HTERT RPE-1 (cell line): ENCODE results near the gene DTNA.

Experiments used
- in situ Hi-C: fragments of 300-500 bp; cut with MboI; formaldehyde crosslinking; loops from 4 replicates; pipeline ENCODE4 v1.14.3; 2020; ENCODE audit warnings: low sequenced_read_pairs

DTNA gene

DNA sequence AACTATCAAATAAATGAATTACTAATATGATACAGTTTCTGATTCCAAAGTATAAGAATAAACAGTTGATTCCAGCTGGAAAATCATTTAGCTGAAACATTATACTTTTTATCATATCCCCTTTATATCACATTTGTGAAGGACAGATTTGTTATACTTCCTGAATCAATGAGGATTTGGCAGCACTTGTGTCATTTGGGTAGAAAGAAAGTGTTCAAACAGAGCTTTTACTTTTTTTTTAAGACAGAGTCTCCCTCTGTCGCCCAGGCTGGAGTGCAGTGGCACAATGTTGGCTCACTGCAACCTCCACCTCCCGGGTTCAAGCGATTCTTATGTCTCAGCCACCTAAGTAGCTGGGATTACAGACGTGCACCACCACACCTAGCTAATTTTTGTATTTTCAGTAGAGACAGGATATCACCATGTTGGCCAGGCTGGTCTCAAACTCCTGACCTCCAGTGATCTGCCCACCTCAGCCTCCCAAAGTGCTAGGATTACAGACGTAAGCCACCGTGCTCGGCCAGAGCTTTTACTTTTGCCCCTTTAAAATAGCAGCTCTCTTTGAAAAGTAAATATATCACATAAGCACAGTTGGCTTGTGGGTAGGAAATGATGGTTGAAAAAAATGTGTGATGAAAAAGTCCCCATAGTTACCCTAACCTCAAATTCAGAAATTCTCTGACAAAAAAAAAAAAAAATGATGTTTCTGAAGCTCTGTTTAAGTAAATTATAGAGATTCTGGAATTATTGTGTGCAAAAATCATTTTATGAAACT lies 95.2 kb downstream of the DTNA start:
- in situ Hi-C loops, result no loop called here

DNA sequence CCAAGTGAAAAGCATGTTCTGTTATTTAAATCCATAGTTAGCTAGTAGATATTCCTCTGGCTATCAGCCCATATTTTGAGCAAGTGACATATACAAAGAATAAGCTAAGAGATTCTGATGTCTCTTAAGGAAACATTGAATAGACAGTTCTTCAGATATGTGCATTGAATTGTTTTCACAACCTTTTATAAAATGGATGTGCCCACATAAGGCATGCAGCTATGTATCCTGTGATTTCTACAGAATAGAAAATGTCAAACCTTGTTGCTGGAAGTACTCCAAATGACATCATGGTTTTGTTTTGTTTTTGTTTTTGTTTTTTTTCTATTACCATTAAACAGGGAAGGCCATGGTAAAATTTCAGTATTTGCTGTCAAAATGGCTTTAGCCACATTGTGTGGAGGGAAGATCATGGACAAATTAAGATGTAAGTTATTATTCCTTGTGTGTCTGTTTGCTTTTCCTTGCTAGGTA lies 95.8 kb downstream of the DTNA start:
- in situ Hi-C loops, result no loop called here

DNA sequence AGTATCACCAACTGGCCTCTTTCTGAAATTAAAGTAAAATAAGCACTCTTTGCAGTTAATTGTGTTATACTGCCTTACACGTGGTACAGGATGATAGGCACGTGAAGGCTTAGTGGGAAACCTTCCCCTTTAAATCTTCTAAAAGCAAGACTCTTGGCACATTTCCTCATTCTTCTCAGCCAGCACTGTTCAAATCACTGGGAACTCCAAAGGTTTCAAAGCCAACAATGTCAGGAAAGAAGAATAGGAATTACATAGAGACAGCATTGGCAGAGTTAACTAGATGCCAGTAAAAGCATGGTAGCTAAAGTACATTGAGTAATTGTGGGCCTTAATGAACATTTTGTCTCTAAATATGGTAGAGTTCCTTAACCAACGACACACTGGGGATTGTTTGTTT lies 96.4 kb downstream of the DTNA start:
- in situ Hi-C loops, result no loop called here

DNA sequence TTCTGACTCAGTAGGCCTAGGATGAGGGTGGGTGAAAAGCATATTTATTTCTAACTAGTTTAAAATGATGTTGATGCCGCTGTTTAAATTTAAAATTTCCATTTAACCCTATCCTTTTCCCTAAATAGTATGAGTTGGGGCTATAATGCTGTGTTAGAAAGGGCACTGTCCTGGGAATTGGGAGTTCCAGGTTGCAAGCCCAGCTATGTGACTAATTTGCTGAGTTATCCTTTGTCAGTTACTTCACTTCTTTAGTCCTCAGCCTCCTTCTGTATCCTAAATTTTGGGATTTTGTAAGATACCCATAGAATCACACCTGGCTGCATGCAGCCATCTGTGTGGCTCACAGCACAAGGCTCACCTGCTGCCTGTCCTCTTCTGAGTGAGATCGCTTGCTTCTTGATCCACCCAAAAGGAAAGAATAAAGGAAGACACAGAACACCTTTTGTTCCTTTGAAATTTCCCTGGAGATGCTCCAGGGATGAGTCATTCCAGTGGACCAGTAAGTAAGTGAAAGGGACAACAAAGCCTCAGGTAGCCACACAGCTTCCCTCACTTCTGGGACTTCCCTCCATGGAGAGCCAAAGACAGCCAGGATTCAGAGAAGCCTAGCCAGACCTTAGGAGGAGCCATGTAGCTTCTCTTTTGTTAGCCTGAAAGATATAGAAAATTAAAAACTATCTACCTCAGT lies 97.2 kb downstream of the DTNA start:
- in situ Hi-C loops, result no loop called here

DNA sequence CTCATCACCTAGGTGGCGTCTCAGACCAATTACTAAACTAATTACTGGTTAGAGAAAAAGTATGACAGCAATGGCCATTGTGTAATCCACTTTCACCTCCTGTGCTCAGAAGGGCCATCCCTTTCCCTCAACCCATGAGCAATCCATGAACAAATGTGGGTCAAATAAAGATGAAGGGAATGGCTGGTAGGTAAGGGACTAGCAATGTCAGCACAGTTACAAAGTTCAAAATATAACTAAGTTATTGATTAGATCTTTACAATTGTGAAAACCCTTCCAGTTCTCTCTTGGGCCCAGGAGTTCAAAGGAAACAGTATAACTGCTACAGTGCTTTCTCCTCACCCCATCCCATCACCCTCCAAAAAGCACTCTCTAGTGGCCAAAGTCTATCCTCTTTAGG lies 98.3 kb downstream of the DTNA start:
- in situ Hi-C loops, result no loop called here

DNA sequence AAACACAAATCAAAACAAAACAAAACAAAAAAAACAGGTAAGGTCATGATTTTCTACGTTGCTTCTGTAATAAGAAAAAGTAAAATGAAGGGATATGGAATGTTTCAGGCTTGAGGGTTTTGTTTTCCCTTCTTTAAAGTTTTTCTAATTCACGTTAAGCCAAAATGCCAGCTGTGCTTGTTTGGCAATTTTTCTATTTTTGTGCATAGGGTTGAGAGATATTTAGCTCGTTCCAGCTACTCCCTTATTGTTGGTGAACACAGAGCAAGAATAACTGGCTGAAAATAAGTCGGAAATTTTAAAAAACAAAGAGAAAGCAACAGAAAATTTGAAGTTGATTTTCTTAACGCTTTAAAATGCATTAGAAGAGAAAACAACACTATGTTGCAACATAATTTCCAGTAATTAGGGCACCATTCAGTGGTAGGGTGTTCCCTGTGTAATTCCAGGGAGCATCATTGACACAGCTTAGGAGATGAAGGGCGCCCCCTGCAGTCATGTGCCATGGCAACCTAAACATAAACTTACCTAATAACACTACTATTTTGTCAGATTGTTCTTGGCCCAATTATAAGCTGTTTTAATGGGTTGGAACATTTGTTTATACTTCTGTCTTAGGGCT lies 99.5 kb downstream of the DTNA start:
- in situ Hi-C loops, result no loop called here

DNA sequence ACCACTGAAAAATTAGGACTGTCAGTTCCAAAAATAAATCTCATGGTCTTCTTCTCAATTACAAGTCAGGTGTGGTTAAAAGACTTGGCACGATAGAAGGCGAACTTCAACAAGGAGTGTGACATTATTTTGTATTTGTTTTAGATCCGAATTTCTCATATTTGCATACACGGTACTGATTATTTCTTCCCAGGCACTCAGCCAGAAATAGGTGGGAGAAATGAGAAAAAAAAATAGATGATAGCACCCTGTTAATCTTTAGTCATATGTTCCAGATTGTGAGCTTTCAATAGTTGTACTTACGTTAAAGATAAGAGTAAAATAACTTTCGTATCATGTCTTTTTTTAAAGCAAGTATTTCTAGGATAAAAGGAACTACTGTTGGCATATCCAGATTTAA lies 106.1 kb downstream of the DTNA start:
- in situ Hi-C loops, result no loop called here

DNA sequence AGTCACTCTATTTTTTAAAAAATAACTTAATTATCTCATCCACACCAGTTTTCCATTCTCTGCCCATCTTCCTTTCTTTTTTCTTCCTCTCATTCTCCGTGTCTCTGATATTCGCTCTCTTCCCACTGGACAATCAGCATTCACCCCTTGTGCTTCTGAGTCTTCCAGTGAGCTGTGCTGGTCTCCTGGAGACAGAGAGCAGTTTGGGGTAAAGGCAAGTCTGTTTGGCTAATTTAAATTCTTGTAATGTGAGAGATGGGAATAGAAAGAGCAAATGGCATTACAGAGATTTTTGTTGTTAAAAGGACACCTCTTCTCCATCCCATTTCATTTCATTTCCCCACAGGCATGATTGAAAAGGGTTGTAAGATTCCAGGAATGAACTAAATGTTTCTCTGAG lies 107.5 kb downstream of the DTNA start:
- in situ Hi-C loops, result no loop called here

DNA sequence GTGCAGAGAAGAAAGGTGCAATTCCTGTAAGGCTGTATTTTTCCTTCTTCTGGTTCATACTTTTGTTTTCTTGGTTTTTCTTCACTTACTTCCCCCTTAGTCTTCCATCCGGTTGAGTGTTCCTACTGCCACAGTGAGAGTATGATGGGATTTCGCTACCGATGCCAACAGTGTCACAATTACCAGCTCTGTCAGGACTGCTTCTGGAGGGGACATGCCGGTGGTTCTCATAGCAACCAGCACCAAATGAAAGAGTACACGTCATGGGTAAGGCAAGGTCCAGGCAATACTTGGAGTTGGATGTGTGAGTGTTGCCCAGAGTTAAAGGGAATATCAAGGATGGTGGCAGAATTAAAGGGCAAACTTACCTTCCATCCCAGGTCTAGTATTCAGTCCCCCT lies 108.0 kb downstream of the DTNA start:
- in situ Hi-C loops, result no loop called here

DNA sequence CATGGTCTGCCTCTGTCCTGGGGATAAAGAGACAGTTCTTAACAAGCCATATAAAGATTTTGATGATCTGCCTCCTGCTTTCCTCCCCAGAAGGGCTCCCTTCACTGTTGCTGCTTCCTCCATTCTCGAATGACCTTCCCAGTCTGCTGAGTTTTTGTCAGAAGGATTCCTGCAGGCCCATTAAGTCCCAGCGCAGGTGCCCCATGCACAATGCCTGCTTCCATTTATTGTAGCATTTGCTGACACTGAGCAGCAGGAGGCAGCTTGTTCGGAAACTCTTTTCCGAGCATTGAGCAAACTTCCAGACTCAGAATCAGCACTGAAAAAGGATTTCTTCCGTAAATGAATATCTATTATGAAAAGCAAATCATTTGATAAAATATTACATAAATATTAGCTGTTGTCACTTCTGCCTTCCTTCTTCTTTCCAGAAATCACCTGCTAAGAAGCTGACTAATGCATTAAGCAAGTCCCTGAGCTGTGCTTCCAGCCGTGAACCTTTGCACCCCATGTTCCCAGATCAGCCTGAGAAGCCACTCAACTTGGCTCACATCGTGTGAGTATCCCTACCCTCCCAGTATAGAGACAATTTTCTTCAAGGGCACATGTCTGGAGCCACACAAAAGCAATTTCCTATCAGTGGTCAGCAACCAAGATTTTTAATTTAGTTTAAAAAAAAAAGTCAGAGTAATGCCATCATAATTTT lies 110.4 kb downstream of the DTNA start:
- in situ Hi-C loops, result no loop called here

DNA sequence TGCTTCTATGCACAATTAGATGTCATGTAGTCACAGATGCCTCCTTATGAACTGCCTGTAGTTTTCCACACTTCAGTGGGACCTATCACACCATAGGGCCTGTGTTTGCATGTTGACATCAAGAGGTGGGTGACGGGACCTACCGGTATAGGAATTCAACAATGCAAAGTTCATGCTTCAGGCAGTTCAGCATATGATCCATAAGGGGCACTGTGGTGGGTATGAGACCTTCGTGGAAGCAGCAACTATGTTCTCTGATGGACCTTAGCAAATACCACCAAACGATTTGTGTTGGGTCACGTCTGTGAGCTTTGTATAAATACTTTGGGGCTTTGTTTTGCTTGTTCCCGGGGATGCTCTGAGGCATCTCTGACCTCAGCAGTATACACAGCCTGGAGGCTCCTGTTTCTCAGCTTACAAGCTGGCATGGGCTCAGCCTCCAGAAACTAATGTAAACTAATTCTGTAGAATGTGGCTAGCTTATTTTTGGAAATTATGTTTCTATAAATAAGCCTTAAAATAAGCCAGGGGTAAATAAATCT lies 111.6 kb downstream of the DTNA start:
- in situ Hi-C loops, result no loop called here

DNA sequence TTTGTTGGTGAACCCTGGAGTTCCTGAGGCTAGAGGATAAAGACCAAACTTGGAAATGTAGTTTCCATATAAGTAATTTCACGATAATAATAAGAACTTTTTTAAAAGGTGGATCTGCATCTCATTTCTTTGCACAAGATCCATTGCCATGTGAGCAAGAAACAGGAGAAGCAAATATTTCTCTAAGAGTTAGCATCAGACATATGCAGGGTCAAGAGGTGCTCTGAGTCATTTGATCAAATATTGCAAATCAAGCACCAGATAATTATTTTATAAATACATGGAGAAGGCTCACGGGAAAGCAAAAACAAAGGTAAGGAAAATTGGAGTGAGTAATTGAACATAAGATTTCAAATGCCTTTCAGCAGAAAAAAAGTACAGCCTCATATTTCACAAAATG lies 118.0 kb downstream of the DTNA start:
- in situ Hi-C loops, result no loop called here

DNA sequence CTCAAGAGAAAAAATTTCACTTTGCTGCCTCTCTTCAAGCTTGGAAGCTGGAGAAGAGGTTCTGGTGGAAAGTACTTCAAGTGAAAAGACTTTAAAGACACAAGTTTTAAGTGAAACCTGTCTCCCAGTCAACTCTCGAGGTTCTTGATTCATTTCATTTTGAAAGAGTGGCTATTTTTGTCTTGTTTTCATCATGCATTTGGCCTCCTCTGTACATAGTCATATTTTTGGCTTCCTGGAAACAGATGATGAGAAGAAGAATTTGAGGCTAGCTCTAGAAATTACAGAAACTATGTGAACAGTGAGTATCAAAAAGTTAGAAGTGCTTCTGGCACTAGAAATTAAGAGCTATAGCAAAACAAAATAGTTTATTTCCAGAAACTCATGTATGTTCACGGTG lies 124.8 kb downstream of the DTNA start:
- in situ Hi-C loops, result no loop called here

DNA sequence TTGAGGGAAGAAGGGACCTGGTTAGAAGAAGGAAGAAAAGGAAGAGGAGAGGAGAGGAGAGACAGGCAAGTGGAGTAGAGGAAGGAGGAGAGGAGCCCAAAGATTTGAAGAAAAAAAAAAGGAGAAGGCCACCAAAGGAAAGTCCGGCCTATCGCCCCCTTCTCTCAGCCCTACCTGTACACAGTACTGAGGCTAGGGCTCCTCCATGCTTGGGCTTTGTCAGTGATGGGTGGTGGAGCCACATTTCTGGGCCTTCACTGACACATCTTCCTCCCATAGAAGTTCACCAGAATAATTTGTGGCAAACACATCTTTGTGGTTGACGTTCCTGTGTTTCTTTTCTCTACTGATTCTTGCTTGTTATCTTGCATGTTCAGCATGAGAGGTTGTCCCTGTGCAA lies 125.4 kb downstream of the DTNA start:
- in situ Hi-C loops, result no loop called here

DNA sequence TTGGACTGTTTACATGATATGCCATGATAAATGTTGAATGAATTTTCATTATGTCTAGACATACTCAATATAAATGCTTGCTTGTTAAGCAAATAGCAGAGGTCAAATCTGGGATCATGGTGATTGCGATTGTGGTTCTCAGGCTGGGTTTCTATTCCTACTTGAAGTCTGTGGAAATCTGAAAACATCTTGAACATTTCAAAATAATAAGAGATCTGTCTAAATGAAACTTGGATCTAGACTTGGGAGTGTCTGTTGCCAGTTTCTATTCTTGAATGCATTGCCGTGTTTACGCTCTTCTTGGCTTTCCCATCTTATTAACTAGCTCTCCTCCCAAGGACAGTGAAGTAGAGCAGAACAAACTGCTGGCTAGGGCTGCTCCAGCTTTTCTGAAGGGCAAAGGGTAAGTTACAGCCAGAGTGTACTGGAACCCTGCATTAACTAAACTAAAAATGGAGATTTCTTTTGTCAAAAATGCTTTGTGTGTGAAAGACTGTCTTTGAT lies 127.7 kb downstream of the DTNA start:
- in situ Hi-C loops, result no loop called here

DNA sequence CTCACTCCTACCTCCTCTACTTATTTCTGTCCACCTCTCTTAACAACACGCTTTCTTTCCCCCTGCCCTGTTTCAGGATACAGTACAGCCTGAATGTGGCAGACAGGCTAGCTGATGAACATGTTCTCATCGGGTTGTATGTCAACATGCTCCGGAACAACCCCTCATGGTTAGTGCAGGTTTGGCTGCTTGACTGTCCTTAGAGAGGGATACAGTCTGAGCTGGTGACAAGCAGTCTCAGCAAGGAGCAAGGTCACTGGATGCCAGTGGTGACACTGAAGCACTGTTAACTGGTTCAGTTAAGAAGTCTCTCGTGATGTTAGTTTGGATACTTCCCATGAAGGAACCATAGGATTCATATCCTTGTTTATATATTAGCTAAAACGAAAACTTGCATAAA lies 128.6 kb downstream of the DTNA start:
- in situ Hi-C loops, result no loop called here

DNA sequence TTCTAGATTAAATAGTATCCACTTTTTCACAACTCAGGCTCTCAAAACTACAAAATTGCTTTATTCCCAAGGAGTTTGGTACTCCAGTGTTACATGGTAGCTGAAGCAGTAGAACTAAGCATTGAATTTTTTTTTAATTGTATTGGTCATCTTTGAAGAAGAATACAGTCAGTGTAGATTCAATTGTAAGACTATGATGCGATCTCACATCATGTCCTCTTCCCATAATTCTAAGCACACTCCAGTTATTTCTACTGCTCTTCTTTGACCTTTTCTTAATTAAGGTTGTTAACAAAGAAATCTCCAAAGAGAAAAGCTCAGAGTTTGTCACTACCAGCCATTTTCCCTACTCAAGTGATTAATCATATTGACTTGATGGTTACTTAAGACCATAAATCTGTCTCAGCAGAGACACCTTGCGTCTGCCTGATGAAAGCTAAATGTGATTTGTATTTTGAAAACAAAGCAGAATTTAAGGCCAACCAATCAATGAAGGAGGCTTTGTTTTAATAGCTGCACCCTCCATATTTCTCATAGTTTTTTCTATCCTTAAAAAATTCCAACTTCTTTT lies 130.2 kb downstream of the DTNA start:
- in situ Hi-C loops, result no loop called here

DNA sequence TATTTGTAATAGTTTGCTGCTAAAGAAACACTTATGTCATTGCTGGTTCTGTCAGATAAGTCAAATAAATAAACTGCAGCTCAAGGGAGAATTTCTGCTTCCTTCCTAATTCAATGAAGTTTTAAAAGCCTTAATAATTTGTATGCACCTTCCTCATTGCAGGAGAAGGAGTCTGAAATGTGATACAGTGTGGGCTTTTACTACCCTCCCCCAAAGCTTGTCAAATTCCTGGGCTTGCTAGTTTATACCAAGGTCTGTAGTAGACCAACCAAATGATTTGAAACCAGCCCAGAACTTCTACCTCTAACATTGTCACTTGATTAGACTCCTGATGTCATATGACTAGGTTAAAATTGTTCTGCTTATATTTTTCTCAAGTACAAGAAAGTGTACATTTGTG lies 131.8 kb downstream of the DTNA start:
- in situ Hi-C loops, result no loop called here

DNA sequence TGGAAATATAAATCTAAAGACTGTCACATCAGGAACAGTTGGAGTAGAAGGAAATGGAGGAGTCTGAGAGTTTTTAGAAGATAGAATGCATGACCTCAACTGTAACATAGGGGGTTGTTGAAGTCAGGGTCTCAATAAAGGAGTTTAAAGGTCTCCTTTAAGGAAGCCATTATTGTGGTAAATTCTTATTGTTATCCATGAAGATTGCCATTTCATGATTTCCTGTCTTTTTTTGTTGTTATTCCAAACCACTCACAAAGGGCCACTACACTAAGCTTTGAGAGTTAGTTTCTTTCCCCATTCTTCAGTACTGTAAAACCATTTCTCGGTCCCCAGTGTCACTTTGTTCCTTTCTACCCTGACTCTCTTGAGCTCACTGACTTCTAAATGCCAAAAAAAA lies 134.0 kb downstream of the DTNA start:
- in situ Hi-C loops, result no loop called here

DNA sequence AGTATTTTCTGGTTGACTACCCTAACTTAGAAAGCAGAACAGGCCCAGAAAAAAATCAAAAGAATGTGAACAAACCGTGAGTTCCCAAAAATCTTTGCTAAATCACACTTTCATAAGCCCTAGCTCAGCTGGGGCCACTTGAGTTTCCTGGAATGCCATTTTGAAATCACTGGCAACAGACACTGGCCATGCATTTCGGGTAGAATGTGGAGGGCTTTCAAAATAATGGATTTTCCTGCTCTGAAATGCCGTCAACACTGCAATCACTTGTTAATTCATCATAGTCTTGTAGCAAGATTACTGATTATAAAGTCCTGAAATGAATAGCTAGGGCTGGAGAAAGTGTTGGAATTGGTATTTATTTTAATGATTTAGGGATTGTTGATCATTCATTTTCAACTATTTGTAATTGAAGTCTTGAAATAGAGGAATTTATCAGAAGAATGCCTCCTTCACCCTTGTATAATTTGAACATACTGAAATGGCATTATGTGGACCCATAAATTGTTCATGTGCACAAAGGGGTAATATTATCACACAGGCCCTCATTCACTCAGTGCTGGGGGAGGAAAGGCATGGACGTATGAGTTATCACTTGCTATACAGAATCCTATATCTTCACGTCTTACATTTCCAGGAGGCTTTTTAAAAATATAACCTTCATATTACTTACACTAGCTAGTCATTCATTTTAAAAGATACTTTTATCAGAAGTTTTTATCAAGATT lies 134.8 kb downstream of the DTNA start:
- in situ Hi-C loops, result no loop called here
